Bronchial epithelial cell (primary cell): ENCODE results near the gene HOXB7. TPM values are rescaled to one million over a fixed set of nuclear protein-coding genes. Genes with fewer than 3 reads are reported as not detected.

ENCODE experiments used
- total RNA-seq: library from RNA; depleted of rRNA; stranded (reverse); fragments of >200 nt; gene quantifications from 2 replicates; pipeline ENCODE4 v1.2.1, GENCODE V29; 2014

The HOXB7 gene
- total RNA-seq, 1 donor from 2014 or later = not detected

Other genes starting within 250 kb of the HOXB7 start
- gene SKAP1, start 180.8 kb downstream of the HOXB7 start, total RNA-seq = not detected in 2 replicates
- gene HOXB1, start 80.0 kb downstream of the HOXB7 start, total RNA-seq = under 0.01 TPM in 1 of 2 replicates, not detected in the other
- gene HOXB2, start 65.9 kb downstream of the HOXB7 start, total RNA-seq = not detected in 2 replicates
- gene HOXB4, start 32.7 kb downstream of the HOXB7 start, total RNA-seq = not detected in 2 replicates
- not detected in 2 replicates for gene HOXB3, start 20.8 kb downstream of the HOXB7 start, total RNA-seq
- gene HOXB5, start 17.2 kb downstream of the HOXB7 start, total RNA-seq = not detected in 2 replicates
- gene HOXB6, start 6.0 kb downstream of the HOXB7 start, total RNA-seq = not detected in 2 replicates
- gene HOXB8, start 4.3 kb upstream of the HOXB7 start, total RNA-seq = not detected in 2 replicates
- not detected in 2 replicates for gene HOXB9, start 15.3 kb upstream of the HOXB7 start, total RNA-seq
- not detected in 2 replicates for gene PRAC1, start 111.5 kb upstream of the HOXB7 start, total RNA-seq
- gene PRAC2, start 112.2 kb upstream of the HOXB7 start, total RNA-seq = not detected in 2 replicates
- not detected in 2 replicates for gene HOXB13, start 117.7 kb upstream of the HOXB7 start, total RNA-seq
- gene TTLL6, start 206.2 kb upstream of the HOXB7 start, total RNA-seq = not detected in 2 replicates
- gene CALCOCO2, start 220.0 kb upstream of the HOXB7 start, total RNA-seq = 30.3 and 60.3 TPM in 2 replicates